Stimulated activated CD8-positive, alpha-beta memory T cell treated with anti-CD3 and anti-CD28 coated beads, Interleukin-12 subunit alpha, Interleukin-12 subunit beta, amount 100 ng/mL, for 24 hours (primary cell): ENCODE measurements around the gene FOXN1.
"Not testable (repeated sequence)": the region's sequence is repeated elsewhere in the genome, so short reads cannot be mapped to it uniquely, and the experiment has no call there.

Experiments
- DNase-seq: peaks from one replicate; pipeline ENCODE4 v3.0.0-alpha.2; 2020; ENCODE audit errors: extremely low read depth

FOXN1 gene

DNA sequence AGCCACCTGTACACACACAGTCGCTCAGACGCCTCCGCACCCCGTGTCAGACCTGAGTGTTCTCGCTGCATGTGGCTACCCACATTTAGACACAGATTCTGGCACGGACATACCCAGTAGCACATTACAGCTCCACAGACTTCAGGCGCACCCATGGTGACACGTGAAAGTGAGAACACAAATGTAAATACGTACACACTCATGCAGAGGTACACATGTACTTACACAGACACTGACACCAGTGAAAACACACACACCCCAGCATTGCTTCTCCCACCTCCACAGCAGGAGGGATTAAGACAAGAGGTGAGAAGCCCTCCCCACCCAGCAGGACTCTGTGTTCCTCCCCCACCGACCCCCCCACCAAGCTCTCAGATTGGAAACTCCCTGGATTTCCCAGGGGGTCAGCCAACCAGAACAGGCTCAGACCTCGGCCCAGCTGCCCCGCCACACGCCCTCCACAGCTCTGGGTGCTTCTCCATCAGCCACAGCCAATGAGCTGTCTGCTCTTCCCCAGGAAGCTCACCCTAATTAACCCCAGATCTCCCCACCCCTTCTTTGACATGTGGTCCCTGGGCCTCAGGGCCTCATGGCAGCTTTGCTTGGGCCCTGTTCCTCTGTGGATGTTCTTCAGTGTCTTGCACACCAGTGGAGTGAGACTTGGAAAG lies 5.3 kb upstream of the FOXN1 start:
- DNase-seq, result no peak

DNA sequence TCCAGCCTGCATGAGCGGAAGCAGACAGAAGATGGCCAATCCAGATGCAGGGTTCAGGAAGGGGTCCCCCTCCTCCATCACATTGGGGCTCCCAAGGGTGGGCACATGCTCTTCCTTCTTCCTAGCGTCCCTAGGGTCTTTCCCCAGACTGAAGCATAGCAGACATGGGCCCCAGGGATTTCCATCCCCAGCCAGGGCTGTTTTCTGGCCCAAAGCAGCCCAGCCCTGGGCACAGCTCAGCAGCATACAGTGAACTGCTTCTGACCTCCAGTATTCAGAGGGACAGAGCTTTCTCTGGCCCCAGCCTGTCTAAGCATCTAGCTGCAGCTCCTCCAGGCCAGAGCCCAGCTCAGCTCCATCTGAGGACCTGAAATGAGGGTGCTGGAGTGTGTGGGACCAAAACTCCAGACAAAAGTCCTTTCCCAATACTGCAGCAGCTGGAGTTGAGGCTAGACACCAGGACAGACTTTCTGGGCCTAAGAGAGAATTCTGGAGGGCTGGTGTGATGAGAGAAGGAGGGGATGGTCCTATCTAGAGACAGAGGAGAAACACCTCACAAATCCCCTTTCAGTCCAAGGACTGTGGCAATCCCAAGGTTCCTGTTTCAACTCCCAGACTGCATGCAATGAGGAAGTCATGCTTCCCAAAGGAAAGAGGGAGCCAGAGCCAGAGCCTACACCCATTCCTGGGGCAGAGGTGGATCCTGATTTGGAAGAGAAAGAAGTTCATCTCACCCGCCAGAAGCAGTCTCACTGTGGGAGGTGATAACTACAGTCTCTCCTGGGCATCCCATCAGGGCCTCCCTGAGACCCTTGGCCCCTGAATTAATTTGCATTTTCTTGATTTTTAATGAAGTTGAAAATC lies 4.5 kb upstream of the FOXN1 start:
- DNase-seq, result no peak

DNA sequence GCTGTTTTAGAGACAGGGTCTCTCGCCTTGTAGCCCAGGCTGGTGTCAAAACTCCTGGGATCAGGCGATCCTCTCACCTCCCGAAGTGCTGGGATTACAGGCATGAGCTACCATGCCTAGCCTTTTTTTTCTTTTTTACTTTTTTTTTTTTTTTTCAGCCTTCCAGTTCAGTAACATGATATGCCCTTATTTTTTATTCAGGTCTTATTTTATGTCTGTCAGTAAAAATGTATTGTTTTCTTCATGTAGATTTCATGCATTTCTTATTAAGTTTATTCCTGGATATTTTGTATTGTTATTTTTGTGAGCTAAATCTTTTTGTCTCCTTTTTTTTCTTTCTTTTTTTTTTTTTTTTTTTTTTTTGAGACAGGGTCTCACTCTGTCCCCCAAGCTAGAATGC lies 2.7 kb upstream of the FOXN1 start:
- no peak for DNase-seq

DNA sequence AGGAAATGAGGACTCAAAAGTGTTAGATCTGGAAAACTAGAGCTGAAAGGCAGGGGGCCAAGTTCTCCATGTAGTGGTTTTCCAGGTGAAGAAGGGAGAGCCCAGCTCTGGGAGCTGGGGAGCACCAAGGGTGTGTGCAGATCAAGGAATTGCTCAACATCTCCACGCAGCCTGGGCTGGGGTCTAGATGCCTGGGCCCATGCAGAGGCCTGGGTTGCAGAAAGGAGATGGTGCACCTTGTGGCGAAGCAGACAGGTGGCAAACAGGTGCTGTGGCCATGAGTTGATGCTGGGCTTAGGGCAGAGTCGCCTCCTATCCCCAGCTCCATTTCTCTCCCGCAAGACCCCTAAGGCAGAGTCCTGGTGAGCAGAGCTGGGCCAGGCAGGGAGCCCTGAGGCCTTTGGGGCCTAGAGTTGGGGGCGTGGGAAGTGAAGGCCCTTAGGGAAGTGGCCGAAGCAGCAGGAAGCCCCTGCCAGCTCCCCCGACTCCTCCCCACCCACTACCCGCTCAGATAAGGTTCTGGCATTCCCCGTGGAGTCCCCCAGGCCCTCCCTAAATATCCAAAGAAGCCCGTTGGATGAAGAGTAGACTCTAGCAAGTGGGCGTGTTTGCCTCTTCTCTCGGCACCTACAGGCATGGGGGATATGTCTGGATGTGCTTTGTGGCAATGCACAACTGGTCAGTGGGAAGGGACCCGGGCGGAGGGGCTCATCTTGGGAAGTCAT lies 777 bp downstream of the FOXN1 start:
- DNase-seq, result no peak

GRCh38 chr17:28507567-28508203 lies 1.5 kb downstream of the FOXN1 start:
- DNase-seq, result no peak

- DNase-seq, result no peak
Observed at GRCh38 chr17:28508211-28508724, 2.1 kb downstream of the FOXN1 start.

GRCh38 chr17:28509789-28510188 lies 3.6 kb downstream of the FOXN1 start:
- no peak for DNase-seq

DNA sequence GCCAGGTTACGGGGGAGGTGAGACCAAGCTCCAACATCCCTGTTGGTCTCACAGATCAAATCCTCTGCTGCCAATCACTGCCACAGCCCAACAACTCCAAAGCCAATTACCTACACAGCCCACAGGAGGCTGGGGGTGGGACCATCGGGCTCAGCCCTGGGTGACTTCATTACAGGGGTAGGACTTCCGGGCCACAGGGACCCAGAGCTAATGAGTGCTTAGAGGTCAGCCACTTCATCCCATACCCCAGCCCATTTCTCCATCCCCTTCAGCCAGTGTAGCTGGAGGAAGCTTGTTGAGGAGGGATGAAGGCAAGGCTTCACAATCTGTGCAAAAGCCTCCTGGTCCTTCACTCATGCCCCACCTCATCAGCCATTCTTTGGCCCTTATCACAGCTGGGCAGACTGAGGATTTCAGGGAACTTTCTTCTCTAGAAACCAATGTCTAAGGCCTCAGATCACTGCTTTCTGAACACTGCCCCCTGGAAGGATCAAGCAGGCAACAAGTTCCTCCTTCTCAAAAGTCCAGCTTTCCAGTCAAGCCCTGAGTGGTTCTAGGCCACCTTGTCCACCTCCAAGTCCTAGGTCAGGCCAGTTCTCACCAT lies 5.8 kb downstream of the FOXN1 start:
- no peak for DNase-seq

- DNase-seq, result no peak
Observed at GRCh38 chr17:28513476-28513875, 7.3 kb downstream of the FOXN1 start.

DNA sequence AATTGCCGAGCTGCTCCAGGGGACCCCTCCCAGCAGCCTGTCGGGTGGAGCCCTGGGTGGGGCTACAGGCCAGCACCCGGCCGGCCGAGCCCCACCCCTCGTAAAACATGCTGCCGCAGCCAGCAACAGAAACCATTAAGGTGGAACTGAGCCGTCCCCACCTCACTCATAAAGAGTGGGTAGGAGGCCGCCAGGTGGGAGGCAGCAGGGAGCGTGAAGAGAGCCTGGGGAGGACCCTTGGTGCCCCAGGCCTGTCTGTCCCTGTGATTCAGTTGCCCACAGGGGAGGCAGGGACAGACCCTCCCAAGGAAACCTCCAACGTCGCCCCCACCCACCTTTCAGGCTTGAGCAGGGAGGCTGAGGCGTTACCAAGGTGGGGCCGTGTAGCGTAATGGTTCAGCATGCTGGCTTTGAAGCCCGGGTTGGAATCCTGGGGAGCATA lies 8.4 kb downstream of the FOXN1 start:
- DNase-seq, result no peak

GRCh38 chr17:28515518-28515917 lies 9.4 kb downstream of the FOXN1 start:
- DNase-seq, result no peak

DNA sequence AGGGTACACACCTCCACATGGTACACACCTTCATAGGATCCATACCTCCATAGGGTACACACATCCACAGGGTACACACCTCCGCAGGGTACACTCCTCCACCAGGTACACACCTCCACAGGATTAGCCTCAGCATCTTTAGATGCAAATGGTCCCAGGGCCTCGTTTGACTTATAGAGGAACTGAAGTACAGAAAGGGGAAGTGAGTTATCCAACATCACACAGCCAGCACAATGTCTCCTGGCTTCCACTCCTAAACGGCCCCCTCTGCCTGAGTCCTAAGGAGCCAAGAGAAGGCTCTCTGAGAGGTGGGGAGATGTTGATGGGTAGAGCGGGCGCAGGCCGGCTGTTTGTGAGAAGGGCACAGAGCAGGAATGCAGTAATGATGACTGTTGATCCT lies 12.0 kb downstream of the FOXN1 start:
- no peak for DNase-seq

- DNase-seq, result no peak
Observed at GRCh38 chr17:28518578-28518977, 12.4 kb downstream of the FOXN1 start.

- no peak for DNase-seq
Observed at GRCh38 chr17:28519236-28519635, 13.1 kb downstream of the FOXN1 start.

GRCh38 chr17:28520687-28521086 lies 14.5 kb downstream of the FOXN1 start:
- no peak for DNase-seq

DNA sequence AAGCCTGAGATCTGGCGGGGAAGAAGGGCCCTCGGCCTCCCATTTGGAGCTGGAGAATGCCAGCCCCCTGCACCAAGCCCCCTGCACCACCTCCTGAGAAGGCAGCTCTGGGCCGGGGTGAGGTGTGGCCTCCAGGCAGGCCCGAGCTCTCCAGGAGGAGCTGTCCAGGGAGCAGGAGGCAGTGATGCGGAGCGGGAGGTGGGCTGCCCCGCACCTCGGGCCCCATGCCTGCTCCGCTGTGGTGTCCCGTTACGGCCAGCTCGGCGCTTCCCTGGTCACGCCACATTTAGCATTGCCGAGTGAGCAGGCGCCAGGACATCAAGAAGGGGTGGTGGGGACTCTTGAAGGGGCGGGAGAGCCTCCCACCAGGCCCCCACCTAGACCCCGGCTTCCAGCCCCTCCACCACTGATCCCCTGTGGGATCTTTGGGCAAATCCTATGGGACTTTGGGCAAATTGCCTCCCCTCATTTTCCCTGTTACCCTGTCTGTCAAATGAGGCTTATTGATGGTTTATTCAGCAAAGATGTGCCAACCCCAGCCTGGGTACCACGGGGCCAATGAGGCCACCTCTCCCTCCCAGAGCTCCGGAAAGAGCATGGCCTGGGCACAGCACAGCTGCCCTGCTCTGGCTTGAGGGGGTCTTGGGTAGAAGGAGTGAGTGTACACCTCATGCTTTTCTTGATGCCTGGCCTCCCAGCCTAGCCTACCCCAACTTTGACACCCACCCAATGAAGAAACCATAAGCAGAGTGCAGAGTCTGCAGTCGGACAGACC lies 15.3 kb downstream of the FOXN1 start:
- DNase-seq, result no peak

GRCh38 chr17:28522281-28522680 lies 16.1 kb downstream of the FOXN1 start:
- DNase-seq, result not testable (repeated sequence)

DNA sequence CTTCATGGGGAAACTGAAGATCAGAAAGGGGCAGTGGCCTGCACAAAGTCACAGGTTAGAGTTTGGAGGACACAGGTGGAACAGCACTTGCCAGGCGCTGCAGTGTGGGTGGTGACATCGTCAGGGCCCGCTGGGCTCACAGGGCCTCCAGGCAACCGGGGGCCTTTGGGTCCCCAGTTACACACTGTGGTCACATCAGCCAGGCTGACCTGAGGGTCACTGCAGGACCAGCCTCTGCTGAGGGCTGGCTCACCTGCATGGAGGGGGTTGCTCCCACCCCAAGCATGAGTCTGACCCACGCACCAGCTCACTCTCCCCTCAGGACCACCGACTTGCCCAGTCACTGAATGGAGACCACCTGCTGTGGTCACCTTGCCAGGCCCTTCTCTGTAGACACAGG lies 17.0 kb downstream of the FOXN1 start:
- DNase-seq, result no peak

DNA sequence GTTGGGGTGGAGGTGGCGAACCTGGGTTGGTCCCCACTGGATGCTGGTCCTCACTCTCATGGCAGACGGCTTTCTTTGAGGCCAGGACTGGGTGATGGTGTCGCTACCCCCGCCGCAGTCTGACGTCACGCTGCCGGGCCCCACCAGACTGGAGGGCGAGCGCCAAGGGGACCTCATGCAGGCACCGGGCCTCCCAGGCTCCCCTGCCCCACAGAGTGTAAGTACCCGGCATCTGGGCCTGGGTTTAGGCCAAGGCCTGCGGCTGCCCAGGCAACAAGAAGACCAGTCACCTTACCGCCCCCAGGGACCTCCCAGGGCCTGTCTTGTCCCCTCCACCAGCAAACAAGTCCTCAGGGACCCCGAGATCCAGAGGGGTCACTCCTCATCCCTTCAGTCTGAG lies 17.7 kb downstream of the FOXN1 start:
- no peak for DNase-seq
